IPS-11a (cell line): ENCODE results near the gene IFNL1.
"Not testable (repeated sequence)": the region's sequence is repeated elsewhere in the genome, so short reads cannot be mapped to it uniquely, and the experiment has no call there.

Experiments used
- H3K4me3 ChIP-seq: one replicate; pipeline ENCODE4 v1.5.1; 2013; ENCODE audit warnings: low read depth, low read length, control low read depth

IFNL1 gene

GRCh38 chr19:39328046-39328705 lies 32.0 kb downstream of the IFNL1 start:
- no peak overlapping the region for H3K4me3 ChIP-seq

- H3K4me3 ChIP-seq = no peak overlapping the region
Measured at GRCh38 chr19:39329948-39330347, 33.7 kb downstream of the IFNL1 start.

GRCh38 chr19:39332293-39332692 lies 36.1 kb downstream of the IFNL1 start:
- H3K4me3 ChIP-seq = no peak overlapping the region

GRCh38 chr19:39332738-39333137 lies 36.5 kb downstream of the IFNL1 start:
- not testable (repeated sequence) for H3K4me3 ChIP-seq

GRCh38 chr19:39333507-39333906 lies 37.3 kb downstream of the IFNL1 start:
- no peak overlapping the region for H3K4me3 ChIP-seq

GRCh38 chr19:39334444-39334976 lies 38.3 kb downstream of the IFNL1 start:
- H3K4me3 ChIP-seq = no peak overlapping the region

GRCh38 chr19:39335168-39335548 lies 39.0 kb downstream of the IFNL1 start:
- no peak overlapping the region for H3K4me3 ChIP-seq

GRCh38 chr19:39336483-39336882 lies 40.3 kb downstream of the IFNL1 start:
- H3K4me3 ChIP-seq = no peak overlapping the region

GRCh38 chr19:39339674-39340073 lies 43.5 kb downstream of the IFNL1 start:
- no peak overlapping the region for H3K4me3 ChIP-seq

- H3K4me3 ChIP-seq = not testable (repeated sequence)
Measured at GRCh38 chr19:39340156-39340555, 43.9 kb downstream of the IFNL1 start.

- peak overlapping the region; percentile 98 for H3K4me3 ChIP-seq
Measured at GRCh38 chr19:39341129-39341718, 45.0 kb downstream of the IFNL1 start.

- peak within 1 kb of the TSS; percentile 98 for H3K4me3 ChIP-seq
Measured at GRCh38 chr19:39341719-39342604, 45.8 kb downstream of the IFNL1 start, which contains the start of gene SAMD4B. TSS of gene SAMD4B (plus strand) at chr19:39342421. CDS start at chr19:39356894, 14,473 bp downstream.

GRCh38 chr19:39342647-39343305 lies 46.6 kb downstream of the IFNL1 start:
- peak overlapping the region; percentile 70 for H3K4me3 ChIP-seq

- no peak overlapping the region for H3K4me3 ChIP-seq
Measured at GRCh38 chr19:39345956-39346355, 49.7 kb downstream of the IFNL1 start.

- no peak overlapping the region for H3K4me3 ChIP-seq
Measured at GRCh38 chr19:39347332-39348164, 51.3 kb downstream of the IFNL1 start.
